DND-41 (cell line): ENCODE measurements around the gene OCA2.

Experiments
- CTCF ChIP-seq: IDR thresholded peaks from 2 replicates; pipeline ENCODE4 v1.5.1; 2012; ENCODE audit warnings: borderline replicate concordance, low read length, moderate library complexity, mild to moderate bottlenecking; ENCODE audit not compliant: poor library complexity, severe bottlenecking; ENCODE audit errors: extremely low read depth
- EZH2 ChIP-seq: IDR thresholded peaks from 3 replicates; pipeline ENCODE4 v1.6.1; 2012; ENCODE audit warnings: borderline replicate concordance, low read depth, mild to moderate bottlenecking, moderate library complexity, low read length, inconsistent platforms; ENCODE audit not compliant: severe bottlenecking

- TF ChIP-seq CTCF (no peak), EZH2 (no peak)
Measured at GRCh38 chr15:27967541-27967940, 131.6 kb downstream of the OCA2 start.
